Spleen (tissue), 11 donors: ENCODE data around the gene ABI1. TPM values are rescaled to one million over a fixed set of nuclear protein-coding genes. Genes with fewer than 3 reads are reported as not detected.
A peak's percentile ranks its signal among the peaks of the same experiment; 100 is the strongest.

ENCODE experiments used
- DNase-seq: peaks from one replicate; pipeline ENCODE4 v3.0.0-alpha.2; 2020
- H3K27ac ChIP-seq, 8 donors: fragments of 200-600 bp; sonication (generic) in 7 of 8; 1 replicate in 4 of 8; 2 replicates in 4 of 8; pipeline versions ENCODE4 v1.5.0 to v1.8.0; 2016 to 2021; ENCODE audit warnings: inconsistent platforms in 4 of 8, mild to moderate bottlenecking in 4 of 8, moderate library complexity in 1 of 8
- H3K27me3 ChIP-seq, 7 donors: fragments of 200-600 bp; sonication (generic) in 6 of 7; replicated peaks in 1 of 7; 1 replicate in 4 of 7; 2 replicates in 3 of 7; pipeline versions ENCODE4 v1.5.0 to v1.8.0; 2016 to 2021; ENCODE audit warnings: inconsistent platforms in 3 of 7, mild to moderate bottlenecking in 1 of 7
- H3K36me3 ChIP-seq, 6 donors: fragments of 200-600 bp; sonication (generic) in 5 of 6; 1 replicate in 4 of 6; 2 replicates in 2 of 6; pipeline versions ENCODE4 v1.5.0 to v1.8.0; 2016 to 2021; ENCODE audit warnings: inconsistent platforms in 2 of 6
- H3K4me1 ChIP-seq, 6 donors: fragments of 200-600 bp; sonication (generic) in 5 of 6; 1 replicate in 3 of 6; 2 replicates in 3 of 6; pipeline versions ENCODE4 v1.5.0 to v1.8.0; 2016 to 2021; ENCODE audit warnings: inconsistent platforms in 3 of 6
- H3K4me3 ChIP-seq, 8 donors: fragments of 200-600 bp; sonication (generic) in 7 of 8; 1 replicate in 4 of 8; 2 replicates in 4 of 8; pipeline versions ENCODE4 v1.5.0 to v1.8.0; 2016 to 2021; ENCODE audit warnings: inconsistent platforms in 4 of 8, mild to moderate bottlenecking in 4 of 8, moderate library complexity in 2 of 8
- H3K9me3 ChIP-seq, 8 donors: fragments of 200-600 bp; sonication (generic) in 7 of 8; 1 replicate in 4 of 8; 2 replicates in 4 of 8; pipeline versions ENCODE4 v1.5.0 to v1.8.0; 2016 to 2021; ENCODE audit warnings: inconsistent platforms in 4 of 8
- CTCF ChIP-seq, 11 experiments: fragments of 200-600 bp in 7 of 11; fragments of 450-650 bp in 4 of 11; sonication (generic) in 4 of 11; IDR thresholded peaks in 8 of 11; conservative IDR thresholded peaks in 3 of 11; 1 replicate in 7 of 11; 2 replicates in 4 of 11; pipeline versions ENCODE4 v1.4.0 to v1.8.0; 2016 to 2021; ENCODE audit warnings: antibody characterized with exemption in 11 of 11, inconsistent platforms in 4 of 11, mild to moderate bottlenecking in 1 of 11
- POLR2A ChIP-seq, 3 donors: fragments of 450-650 bp; IDR thresholded peaks; one replicate each; pipeline ENCODE4 v1.5.1; 2017; ENCODE audit warnings: antibody characterized with exemption in 3 of 3, mild to moderate bottlenecking in 1 of 3
- POLR2AphosphoS5 ChIP-seq, 3 donors: sonication (generic); formaldehyde crosslinking; IDR thresholded peaks; one replicate each; pipeline ENCODE4 v1.5.1; 2017; ENCODE audit warnings: antibody characterized with exemption in 3 of 3
- WGBS, 5 donors: extraction: QIAGEN DNeasy Blood & Tissue Kit in 3 of 5; methylation state at CpG; one replicate each; pipeline versions ENCODE4 v1.1.5 to v1.1.7; 2013 to 2018; 5-methylcytosine and 5-hydroxymethylcytosine counted together
- intact Hi-C: fragments of 100-400 bp; cut with DNase I; formaldehyde crosslinking; loops from one replicate; pipeline ENCODE4 v1.15.0; 2023; ENCODE audit warnings: low total_unique reads
- polyA plus RNA-seq, 3 donors: library from polyadenylated mRNA; stranded (reverse); fragments of 200-250 nt; gene quantifications; one replicate each; pipeline ENCODE4 v1.2.1, GENCODE V29; 2013
- total RNA-seq, 7 donors: library from RNA; depleted of rRNA in 3 of 7; stranded (reverse); fragments of >200 nt in 3 of 7; fragmentation: NEBNext Ultra II Directional in 4 of 7; extraction: Animal tissue kit (Norgen Biotek cat#: 25700) in 4 of 7; gene quantifications; one replicate each; pipeline versions ENCODE4 v1.1.0 to v1.2.1, GENCODE V29; 2016 to 2021
- donor health status: healthy with polysubstance abuse.
- donor health status: DM: no; HTN: no; CAD: no; lungs with moderate emphysema.
- donor health status: DM: no; HTN: no; CAD: no.
- donor health status: Bipolar disorder and iron deficiency.
- donor health status: healthy.
- donor health status: DM: no; HTN: no; CAD: no.
- donor health status: DM: yes; HTN: yes; CAD: no.

ABI1 gene
- total and polyA plus RNA-seq, 10 donors: 33.4 to 74.0 (median 55.9) TPM

GRCh38 chr10:26733750-26734568 is 126.8 kb downstream of the ABI1 start:
- 92 to 95% (median 94%) methylated on average over 11 to 14 of the region's 14 CpGs for WGBS, 5 donors
- DNase-seq: no peak
- peak in 1 of 3 donors; percentile 12 for TF ChIP-seq POLR2AphosphoS5 (IDR thresholded peaks at IDR 0.05)
- TF ChIP-seq POLR2A (IDR thresholded peaks at IDR 0.05): no peak
- H3K4me3 ChIP-seq: no peak overlapping the region
- H3K27me3 ChIP-seq: no peaks in the 10 kb centered on the region
- peaks cover 0 to 85% (median 8%) of the 10 kb centered on the region in 6 donors for H3K36me3 ChIP-seq
- peaks cover 0 to 24% (median 6%) of the 10 kb centered on the region in 6 donors for H3K4me1 ChIP-seq
- intact Hi-C loops: no loop called here
- H3K27ac ChIP-seq: no peak overlapping the region
- no peaks in the 10 kb centered on the region for H3K9me3 ChIP-seq

GRCh38 chr10:26730552-26730951 is 130.2 kb downstream of the ABI1 start:
- TF ChIP-seq POLR2AphosphoS5 (IDR thresholded peaks at IDR 0.05): no peak
- DNase-seq: no peak
- H3K9me3 ChIP-seq: no peaks in the 10 kb centered on the region
- H3K27ac ChIP-seq: no peak overlapping the region
- no peak overlapping the region for H3K4me3 ChIP-seq
- 64 to 80% (median 70%) methylated on average over 2 of the region's 2 CpGs for WGBS, 5 donors
- H3K36me3 ChIP-seq: peaks cover 0 to 88% (median 7%) of the 10 kb centered on the region in 6 donors
- intact Hi-C loops: no loop called here
- peaks cover 0 to 11% (median 6%) of the 10 kb centered on the region in 6 donors for H3K4me1 ChIP-seq
- no peaks in the 10 kb centered on the region for H3K27me3 ChIP-seq

GRCh38 chr10:26729395-26729794 is 131.4 kb downstream of the ABI1 start:
- TF ChIP-seq CTCF (IDR thresholded peaks at IDR 0.05 in 8 of 11, conservative IDR thresholded peaks at IDR 0.05 in 3 of 11) (no peak), POLR2AphosphoS5 (IDR thresholded peaks at IDR 0.05) (no peak), POLR2A (IDR thresholded peaks at IDR 0.05) (no peak)
- Histone ChIP-seq H3K4me1 (peaks cover 0 to 11% (median 6%) of the 10 kb centered on the region in 6 donors), H3K36me3 (peaks cover 0 to 88% (median 10%) of the 10 kb centered on the region in 6 donors), H3K27me3 (no peaks in the 10 kb centered on the region), H3K27ac (no peak overlapping the region), H3K4me3 (no peak overlapping the region), H3K9me3 (no peaks in the 10 kb centered on the region)
- intact Hi-C loops: loop anchor here (5.0 to 10.0 kb wide), 2 partner anchors 148 to 395 kb away; no protein-coding TSS in a partner anchor
- WGBS, 5 donors: 81 to 96% (median 95%) methylated on average over 4 of the region's 4 CpGs
- DNase-seq: no peak

- TF ChIP-seq POLR2A (IDR thresholded peaks at IDR 0.05) (no peak), CTCF (IDR thresholded peaks at IDR 0.05 in 8 of 11, conservative IDR thresholded peaks at IDR 0.05 in 3 of 11) (no peak), POLR2AphosphoS5 (IDR thresholded peaks at IDR 0.05) (no peak)
- no peaks in the 10 kb centered on the region for H3K27me3 ChIP-seq
- peaks cover 0 to 88% (median 14%) of the 10 kb centered on the region in 6 donors for H3K36me3 ChIP-seq
- DNase-seq: no peak
- peaks cover 0 to 11% (median 6%) of the 10 kb centered on the region in 6 donors for H3K4me1 ChIP-seq
- no peak overlapping the region for H3K4me3 ChIP-seq
- no peaks in the 10 kb centered on the region for H3K9me3 ChIP-seq
- 90 to 96% (median 93%) methylated on average over 7 of the region's 7 CpGs for WGBS, 5 donors
- intact Hi-C loops: loop anchor here (5.0 to 10.0 kb wide), 2 partner anchors 148 to 394 kb away; no protein-coding TSS in a partner anchor
- H3K27ac ChIP-seq: no peak overlapping the region
Observed at GRCh38 chr10:26728957-26729356, 131.8 kb downstream of the ABI1 start.

- no peak for DNase-seq
- intact Hi-C loops: loop anchor here (5.0 to 10.0 kb wide), 2 partner anchors 150 to 392 kb away; no protein-coding TSS in a partner anchor
- no peaks in the 10 kb centered on the region for H3K9me3 ChIP-seq
Observed at GRCh38 chr10:26727005-26727404, 133.8 kb downstream of the ABI1 start.

More at GRCh38 chr10:26727005-26727404, 133.8 kb downstream of the ABI1 start:
- WGBS, 5 donors: 85 to 100% (median 95%) methylated on average over 1 of the region's 1 CpG
- Histone ChIP-seq H3K4me1 (peaks cover 0 to 11% (median 6%) of the 10 kb centered on the region in 6 donors), H3K27ac (no peak overlapping the region), H3K27me3 (no peaks in the 10 kb centered on the region), H3K4me3 (no peak overlapping the region), H3K36me3 (peaks cover 0 to 84% (median 21%) of the 10 kb centered on the region in 6 donors)
- no peak for TF ChIP-seq POLR2AphosphoS5 (IDR thresholded peaks at IDR 0.05)
- TF ChIP-seq CTCF (IDR thresholded peaks at IDR 0.05 in 8 of 11, conservative IDR thresholded peaks at IDR 0.05 in 3 of 11): no peak
- no peak for TF ChIP-seq POLR2A (IDR thresholded peaks at IDR 0.05)
